GM18520 (cell line): ENCODE results near the gene CDNF.
"Not testable (repeated sequence)": the region's sequence is repeated elsewhere in the genome, so short reads cannot be mapped to it uniquely, and the experiment has no call there.

Experiments
- ATAC-seq: cut with Tn5 transposase; IDR thresholded peaks from one replicate; pipeline ENCODE4 v1.9.1; 2021; ENCODE audit not compliant: unreplicated experiment

The CDNF gene

GRCh38 chr10:14837757-14838581, at the start of gene CDNF, which contains the start of the genes HSPA14 and MSANTD7:
Gene CDNF, minus strand, starts transcription at chr10:14838037. Its CDS starts 91 bp downstream, at chr10:14837946.
Gene HSPA14, plus strand, starts transcription at chr10:14838306. Its CDS starts 97 bp downstream, at chr10:14838403.
Gene MSANTD7, plus strand, starts transcription at chr10:14838306. Its CDS starts 3,979 bp downstream, at chr10:14842285.
- peak; percentile 94 for ATAC-seq

DNA sequence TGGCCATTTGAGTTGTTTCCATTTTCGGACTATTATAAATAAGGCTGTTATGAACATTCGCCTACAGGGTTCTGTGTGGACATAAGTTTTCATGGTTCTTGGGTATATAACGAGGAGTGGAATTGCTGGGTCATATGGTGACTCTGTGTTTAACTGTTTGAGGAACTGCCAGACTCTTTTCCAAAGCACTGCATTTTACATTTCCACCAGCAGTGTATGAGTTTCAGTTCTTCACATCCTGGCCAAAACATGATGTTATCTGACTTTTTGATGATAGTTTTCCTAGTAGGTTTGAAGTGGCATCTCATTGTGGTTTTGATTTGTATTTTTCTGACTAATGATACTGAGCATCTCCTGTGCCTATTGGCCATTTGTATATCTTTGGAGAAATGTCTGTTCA, 46.2 kb upstream of the CDNF start:
- ATAC-seq = no peak

DNA sequence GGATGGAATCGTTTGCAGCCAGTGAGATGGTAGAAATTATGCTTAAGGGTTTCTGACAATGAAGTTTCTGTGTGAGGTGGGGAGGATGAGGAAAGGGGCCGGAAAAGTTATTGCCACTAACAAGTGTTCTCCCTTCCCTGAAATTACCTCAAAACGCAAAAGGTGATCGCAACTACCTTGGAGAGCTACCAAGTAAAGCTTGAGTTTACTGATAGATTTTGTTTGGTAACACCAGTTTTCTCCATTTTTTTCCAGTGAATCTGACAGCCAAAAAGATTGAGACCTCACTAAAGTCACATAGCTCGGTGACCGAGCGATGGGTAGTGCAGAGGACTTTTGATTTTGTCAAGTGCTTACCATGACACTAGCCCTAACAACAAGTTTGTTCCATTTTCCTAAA, 42.4 kb upstream of the CDNF start:
- no peak for ATAC-seq

DNA sequence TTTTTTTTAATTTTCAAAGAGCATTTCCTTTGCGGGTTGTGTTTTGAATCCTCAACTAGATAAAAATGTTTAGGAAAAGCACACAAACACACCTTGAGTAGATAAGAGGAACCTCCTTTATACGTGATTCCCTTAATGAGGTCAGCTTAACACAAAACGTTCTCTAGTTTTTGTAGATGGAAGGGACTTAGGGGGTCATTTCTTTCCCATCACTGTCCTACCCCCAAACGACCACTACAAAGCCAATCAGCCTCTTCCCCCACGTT, 42.0 kb upstream of the CDNF start:
- no peak for ATAC-seq

GRCh38 chr10:14879124-14879927, 41.5 kb upstream of the CDNF start:
- ATAC-seq = no peak

DNA sequence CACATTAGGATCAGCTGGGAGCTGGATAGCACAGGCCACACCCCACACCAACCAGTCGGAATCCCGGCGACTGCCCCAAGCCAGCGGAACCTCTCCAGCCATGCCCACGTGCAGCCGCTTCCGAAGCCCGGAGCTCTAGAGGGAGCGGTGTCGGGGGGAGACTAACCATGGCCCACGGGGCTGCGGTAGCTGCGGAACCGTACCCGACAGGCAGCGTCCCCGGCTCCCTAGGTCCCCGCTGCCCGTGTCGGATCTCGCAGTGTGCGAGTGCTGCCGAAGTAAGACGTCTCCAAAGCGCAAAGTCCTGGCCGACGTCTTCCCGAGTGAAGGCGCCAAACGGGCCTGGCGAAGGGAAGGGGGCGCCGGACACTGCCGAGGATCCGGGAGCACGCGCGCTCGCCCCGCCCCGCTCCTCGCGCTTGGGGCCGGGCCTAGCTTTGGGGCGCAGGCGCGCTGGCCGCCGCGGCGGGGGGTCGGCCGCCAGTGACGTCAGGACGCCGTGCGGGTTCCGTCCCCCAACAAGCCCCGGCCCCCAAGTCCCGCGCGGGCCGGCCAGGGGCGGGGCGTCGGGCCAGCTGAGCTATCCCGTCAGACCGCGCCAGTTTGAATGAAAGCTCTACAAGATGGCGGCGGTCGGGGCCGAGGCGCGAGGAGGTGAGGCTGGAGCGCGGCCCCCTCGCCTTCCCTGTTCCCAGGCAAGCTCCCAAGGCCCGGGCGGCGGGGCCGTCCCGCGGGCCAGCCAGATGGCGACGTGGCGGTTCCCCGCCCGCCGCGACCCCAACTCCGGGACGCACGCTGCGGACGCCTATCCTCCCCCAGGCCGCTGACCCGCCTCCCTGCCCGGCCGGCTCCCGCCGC, 40.7 kb upstream of the CDNF start, which contains the start of gene SUV39H2:
SUV39H2 (plus strand) TSS at position 601 of the 858 bp plus-strand sequence; CDS start at position 624, 23 bp downstream.
- ATAC-seq = peak; percentile 90

DNA sequence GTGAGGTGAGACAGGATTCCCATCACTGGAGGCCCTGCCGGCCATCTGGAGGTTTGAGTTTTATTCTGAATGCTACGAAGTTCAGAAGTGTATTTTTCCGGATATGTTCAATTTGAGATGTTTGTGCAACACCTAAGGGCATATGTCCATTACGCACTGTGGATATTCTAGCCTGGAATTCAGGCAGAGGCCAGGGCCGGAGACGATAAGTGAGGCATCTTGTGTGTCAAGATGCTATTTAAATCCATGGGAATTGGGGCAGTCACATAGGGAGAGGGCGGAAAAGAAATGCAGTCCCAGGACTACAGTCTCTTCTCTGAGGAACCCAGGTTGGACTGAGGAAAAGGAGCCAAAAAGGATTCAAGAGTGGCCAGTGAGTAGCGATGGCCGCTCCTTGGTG, 38.9 kb upstream of the CDNF start:
- ATAC-seq = no peak

- ATAC-seq = no peak
These were observed 38.1 kb upstream of the CDNF start for GRCh38 chr10:14875941-14876340.

- ATAC-seq = no peak
These were observed 35.4 kb upstream of the CDNF start for GRCh38 chr10:14873090-14873760.

GRCh38 chr10:14864871-14865270, 27.0 kb upstream of the CDNF start:
- ATAC-seq = not testable (repeated sequence)

DNA sequence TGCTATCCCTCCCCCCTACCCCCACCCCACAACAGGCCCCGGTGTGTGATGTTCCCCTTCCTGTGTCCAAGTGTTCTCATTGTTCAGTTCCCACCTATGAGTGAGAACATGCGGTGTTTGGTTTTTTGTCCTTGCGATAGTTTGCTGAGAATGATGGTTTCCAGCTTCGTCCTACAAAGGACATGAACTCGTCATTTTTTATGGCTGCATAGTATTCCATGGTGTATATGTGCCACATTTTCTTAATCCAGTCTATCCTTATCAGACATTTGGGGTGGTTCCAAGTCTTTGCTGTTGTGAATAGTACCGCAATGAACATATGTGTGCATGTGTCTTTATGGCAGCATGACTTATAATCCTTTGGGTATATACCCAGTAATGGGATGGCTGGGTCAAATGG, 26.6 kb upstream of the CDNF start:
- not testable (repeated sequence) for ATAC-seq

DNA sequence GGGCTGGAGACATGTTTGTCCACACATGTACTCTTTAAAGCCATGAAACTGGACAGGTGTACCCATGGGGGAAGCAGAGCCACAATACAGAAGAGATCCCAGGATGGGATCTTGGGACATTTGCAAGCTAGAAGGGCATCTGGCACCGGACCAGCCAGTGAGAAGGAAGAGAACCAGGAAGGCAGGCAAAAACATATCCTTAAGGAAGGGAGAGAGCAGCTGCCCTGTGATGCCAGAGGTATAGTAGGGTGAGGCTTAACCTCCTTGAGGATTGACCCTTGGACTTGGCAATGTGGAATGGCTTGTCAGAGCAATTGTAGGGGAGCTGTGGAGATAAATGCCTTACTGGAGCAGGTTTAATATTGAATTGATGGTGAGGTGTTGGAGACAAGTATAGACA, 23.0 kb upstream of the CDNF start:
- no peak for ATAC-seq

GRCh38 chr10:14859775-14860174, 21.9 kb upstream of the CDNF start:
- ATAC-seq = no peak

- ATAC-seq = no peak
These were observed 21.2 kb upstream of the CDNF start for GRCh38 chr10:14859043-14859442.

DNA sequence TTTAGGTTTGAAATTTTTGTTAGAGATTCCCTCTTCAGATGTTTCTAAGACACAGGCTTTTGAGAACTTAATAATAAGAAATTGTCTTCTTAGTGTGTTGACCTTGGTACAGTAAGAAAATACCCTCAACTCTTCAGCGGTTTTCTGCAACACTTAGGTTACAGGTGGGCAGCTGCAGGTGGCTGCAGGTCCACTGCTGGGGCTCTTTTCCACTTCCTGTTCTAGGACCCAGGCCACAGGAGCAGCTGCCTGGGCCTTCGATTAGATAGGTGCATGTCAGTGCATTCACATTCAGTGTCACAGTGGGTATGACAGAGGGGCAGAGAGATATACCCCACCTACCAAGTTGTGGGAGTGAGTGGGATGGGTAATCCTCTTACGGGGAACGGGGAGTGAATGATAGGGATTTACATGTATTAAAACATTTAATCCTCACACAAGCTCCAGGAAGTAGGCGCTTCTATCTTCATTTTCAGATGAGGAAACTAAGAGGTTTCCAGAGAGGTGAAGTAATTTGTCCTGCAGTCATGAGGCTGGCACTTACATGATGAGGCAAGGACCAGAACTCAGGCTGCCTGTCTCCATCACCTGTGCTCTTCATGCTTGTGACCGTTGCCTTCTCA, 20.6 kb upstream of the CDNF start:
- ATAC-seq = no peak

DNA sequence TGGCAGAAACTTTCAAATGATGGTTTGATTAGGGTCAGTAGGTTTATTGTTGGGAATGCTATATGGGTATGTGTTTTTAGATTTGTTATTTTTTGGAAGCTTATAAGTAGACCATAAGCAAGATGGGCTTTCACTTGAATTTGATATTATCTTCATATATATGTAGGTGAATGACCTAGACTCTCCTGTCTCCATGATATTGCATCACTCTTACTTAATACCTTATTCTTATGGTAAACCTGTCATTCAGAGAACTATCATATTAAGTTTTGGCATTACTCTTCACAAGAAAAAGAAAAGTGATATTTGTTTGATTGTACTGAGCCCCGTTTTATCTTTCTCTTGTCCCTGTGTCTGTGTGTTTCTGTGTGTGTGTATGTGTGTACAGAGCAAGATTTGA, 17.6 kb upstream of the CDNF start:
- no peak for ATAC-seq

GRCh38 chr10:14852236-14852635, 14.4 kb upstream of the CDNF start:
- no peak for ATAC-seq

GRCh38 chr10:14844948-14845347, 7.1 kb upstream of the CDNF start:
- ATAC-seq = no peak

DNA sequence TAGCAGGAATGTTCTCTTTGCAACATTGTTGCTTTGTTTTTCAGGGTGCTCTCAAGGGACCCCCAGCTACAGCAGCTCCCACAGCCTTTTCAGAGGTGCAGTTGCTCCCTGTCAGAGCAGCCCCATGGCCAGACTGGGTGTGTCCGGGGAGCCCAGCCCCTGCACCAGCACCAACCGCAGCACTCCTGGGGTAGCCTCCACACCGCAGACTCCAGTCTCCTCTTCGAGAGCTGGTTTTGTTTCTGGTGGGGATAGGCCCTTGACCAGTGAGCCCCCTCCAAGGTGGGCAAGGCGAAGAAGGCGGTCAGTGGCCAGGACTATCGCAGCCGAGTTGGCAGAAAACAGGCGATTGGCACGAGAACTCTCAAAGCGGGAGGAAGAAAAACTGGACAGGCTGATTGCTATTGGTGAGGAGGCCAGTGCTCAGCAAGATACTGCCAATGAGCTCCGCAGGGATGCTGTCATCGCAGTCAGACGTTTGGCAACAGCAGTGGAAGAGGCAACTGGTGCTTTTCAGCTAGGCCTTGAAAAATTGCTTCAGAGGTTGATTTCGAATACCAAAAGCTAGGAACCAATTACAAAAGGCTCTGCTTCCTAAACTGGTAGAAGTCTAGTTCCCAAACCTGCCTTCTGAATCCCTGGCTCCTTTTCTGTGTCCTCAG, 5.6 kb upstream of the CDNF start:
- no peak for ATAC-seq

GRCh38 chr10:14840178-14840577, 2.3 kb upstream of the CDNF start:
- no peak for ATAC-seq
